Medulla oblongata (tissue), 1 donor: ENCODE data around the gene DHX9.
A peak's percentile ranks its signal among the peaks of the same experiment; 100 is the strongest.

Experiments used
- DNase-seq: peaks from one replicate; pipeline ENCODE4 v3.0.0-alpha.2; 2015; ENCODE audit errors: extremely low spot score

DHX9 gene

GRCh38 chr1:182841368-182841988, 2.3 kb downstream of the DHX9 start:
- peak; percentile 10 for DNase-seq

DNA sequence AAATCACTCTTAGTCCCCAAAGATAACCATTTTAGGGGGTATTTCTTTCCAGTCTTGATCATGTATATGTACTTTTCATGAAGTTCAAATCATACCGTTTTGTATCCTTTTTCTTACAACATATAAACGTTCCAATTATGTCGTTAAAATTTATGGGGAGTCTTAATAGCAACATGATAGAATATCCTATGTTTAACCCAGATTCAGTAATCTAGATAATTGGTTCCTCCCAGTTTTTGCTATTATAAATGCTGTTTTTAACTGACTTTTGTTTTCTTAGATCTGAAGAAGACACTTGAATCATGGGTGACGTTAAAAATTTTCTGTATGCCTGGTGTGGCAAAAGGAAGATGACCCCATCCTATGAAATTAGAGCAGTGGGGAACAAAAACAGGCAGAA, 3.1 kb downstream of the DHX9 start:
- no peak for DNase-seq

DNA sequence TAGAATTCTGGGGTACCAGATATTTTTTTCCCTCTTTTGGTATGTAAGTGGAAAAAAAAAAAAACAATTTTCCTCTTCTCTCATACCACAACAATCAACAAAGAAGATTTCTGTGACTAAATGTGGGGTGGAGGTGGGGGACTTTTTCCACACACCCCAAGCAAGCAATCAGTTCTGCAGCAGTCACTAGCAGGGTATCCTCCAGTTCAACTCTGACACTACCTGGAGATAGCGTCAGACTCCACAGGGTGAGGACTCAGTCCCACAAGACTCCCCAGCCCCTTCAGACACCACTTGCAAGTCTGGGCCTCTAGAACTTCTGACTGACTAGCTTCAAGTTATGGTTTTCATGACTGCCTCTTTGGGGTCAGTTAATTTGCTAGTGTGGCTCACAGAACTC, 6.2 kb downstream of the DHX9 start:
- DNase-seq: no peak

- no peak for DNase-seq
Observed at GRCh38 chr1:182845894-182846293, 6.7 kb downstream of the DHX9 start.

DNA sequence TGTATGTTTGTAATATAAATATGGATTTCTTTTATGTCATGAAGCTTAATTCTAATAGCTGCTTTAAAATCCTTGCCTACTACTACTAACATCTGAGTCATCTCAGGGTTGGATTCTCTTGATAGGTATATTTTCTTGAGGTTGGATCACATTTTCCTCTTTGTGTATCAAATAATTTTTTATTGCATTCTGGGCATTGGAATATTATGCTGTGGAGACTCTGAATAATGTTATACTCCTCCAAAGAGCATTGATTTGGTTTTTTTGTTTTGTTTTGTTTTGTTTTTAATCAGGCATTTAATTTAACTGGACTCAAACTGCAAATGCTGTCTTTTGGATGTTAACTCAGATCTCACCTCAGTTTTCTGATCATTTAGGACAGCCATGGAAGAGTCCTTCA, 8.0 kb downstream of the DHX9 start:
- no peak for DNase-seq

- DNase-seq: no peak
Observed at GRCh38 chr1:182848736-182849135, 9.6 kb downstream of the DHX9 start.

- DNase-seq: no peak
Observed at GRCh38 chr1:182850319-182850718, 11.2 kb downstream of the DHX9 start.

DNA sequence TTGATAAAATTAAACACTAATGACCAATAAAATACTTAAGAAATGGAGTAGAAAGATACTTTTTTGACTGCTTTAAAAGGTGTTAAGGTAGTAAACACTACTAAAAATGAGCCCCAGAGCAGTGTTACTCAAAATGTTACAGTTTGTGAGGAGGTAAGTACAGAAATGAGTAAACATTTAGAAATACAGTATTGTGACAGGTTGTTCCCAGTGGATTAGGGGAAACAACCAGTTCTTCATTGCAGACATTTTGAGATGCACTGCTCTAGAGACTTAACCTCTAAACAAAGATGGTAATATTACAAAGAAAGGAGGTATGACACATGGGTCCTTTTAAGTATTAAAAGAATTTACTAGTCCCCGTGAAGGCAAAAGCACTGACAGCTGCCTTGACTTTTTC, 12.7 kb downstream of the DHX9 start:
- DNase-seq: no peak

DNA sequence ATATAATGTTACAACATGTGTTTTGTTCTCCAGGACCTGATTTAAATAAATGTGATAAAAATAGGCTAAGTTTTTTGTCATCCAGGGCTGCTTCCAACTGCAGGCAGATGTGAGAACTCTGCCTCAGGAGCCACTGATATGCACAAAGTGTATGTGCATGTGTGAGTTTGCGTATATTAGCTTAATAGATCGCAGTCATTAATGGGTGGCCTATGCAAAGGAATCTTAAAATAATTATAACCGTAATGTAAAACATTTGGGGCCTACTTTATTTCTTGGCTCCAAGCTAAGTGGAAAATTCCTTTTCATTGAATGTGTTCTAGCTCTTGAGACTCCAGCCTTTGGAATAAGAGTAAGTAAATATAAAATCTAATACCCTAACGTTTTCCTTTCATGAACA, 16.8 kb downstream of the DHX9 start:
- DNase-seq: no peak

DNA sequence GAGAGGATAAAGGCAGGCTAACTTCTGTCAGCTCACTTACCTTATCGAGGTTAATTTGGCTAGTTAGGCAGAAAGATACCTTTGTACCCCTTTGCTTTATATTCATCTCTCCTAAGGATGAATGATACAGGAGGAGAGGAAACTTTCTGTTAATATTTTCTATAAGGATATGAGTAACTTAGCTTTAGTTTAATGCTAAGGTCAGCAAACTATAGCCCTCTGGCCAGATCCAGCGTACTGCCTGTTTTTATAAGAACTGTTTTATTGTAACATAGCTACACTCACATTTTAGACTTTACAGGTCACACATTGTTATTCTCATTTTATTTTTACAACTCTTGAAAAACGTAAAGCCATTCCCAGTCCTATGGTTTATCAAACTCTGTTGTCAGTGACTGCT, 18.1 kb downstream of the DHX9 start:
- DNase-seq: no peak

DNA sequence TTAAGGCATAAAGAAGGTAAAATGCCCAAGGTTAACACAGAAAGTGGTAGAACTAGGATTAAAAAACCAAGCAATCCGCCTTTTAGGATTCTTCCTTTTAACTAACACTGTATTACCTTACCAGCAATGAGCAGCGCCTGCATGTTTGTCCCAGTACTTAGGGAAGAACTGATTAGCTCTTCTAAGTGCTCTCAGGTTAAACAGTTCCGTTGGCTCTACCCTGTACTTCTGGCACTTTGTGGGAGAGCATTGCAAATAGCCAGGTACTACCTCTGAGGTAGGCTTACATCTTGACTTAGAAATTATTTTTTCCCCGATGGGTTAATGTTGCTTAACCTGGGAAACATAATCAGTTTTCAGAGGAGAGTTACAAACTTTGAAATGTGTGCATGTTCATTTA, 21.5 kb downstream of the DHX9 start:
- no peak for DNase-seq

GRCh38 chr1:182861994-182862393, 22.8 kb downstream of the DHX9 start:
- no peak for DNase-seq

- DNase-seq: no peak
Observed at GRCh38 chr1:182862827-182863226, 23.7 kb downstream of the DHX9 start.

- DNase-seq: no peak
Observed at GRCh38 chr1:182863940-182864339, 24.8 kb downstream of the DHX9 start.

DNA sequence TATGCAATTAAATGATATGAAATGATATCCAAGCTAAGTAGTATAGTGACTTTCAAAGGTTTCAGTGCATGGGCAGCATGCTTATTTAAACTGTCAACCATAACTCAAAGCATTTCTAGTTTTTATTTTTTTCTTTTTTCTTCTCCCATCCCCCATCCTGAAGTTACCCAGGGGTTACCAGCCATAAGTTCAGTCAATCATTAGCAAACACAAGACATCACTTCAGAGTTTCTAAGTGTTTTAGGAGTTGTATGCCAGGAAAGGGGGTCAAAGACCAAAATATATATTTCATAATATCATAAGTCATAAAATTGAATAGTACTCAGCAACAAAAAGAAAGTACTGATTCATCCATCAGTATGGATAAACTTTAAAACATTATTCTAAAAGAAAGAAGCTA, 28.7 kb downstream of the DHX9 start:
- DNase-seq: no peak

GRCh38 chr1:182869241-182869666, 30.1 kb downstream of the DHX9 start:
- no peak for DNase-seq

DNA sequence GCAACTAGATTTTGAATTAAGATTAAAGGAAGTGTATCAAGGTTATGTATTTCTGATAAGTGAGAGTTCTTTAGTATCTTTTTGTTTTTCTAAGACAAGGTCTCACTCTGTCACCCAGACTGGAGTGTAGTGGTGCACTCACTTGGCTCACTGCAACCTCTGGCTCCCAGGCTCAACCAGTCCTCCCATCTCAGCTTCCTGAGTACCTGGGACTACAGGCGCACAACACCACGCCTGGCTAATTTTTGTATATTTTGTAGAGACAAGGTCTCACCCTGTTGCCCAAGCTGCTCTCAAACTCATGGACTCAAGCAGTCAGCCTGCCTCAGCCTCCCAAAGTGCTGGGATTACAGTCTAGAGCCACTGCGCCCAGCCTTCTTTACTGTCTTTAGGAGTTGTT, 33.7 kb downstream of the DHX9 start:
- no peak for DNase-seq

- no peak for DNase-seq
Observed at GRCh38 chr1:182875889-182876288, 36.7 kb downstream of the DHX9 start.

- no peak for DNase-seq
Observed at GRCh38 chr1:182877331-182877730, 38.2 kb downstream of the DHX9 start.

- no peak for DNase-seq
Observed at GRCh38 chr1:182877842-182878241, 38.7 kb downstream of the DHX9 start.

DNA sequence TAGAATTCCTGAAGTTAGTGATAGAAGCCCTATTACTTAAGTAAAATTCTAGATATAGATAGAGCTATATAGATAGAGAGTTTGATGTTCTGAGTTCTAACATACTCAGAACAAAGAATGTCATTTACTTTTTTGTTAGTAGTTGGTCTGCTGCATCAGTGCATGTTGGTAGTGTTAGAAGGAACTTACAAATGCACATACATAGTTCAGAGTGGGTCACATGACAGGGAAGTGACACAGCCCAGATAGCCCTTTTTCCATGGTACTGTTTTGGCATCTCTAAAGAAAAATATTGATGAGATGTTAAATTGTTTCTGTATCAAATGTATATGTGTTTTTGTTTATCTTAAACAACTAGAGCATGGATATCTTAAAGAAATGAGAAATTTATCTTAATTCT, 45.7 kb downstream of the DHX9 start:
- DNase-seq: no peak

- no peak for DNase-seq
Observed at GRCh38 chr1:182885591-182885990, 46.4 kb downstream of the DHX9 start.

DNA sequence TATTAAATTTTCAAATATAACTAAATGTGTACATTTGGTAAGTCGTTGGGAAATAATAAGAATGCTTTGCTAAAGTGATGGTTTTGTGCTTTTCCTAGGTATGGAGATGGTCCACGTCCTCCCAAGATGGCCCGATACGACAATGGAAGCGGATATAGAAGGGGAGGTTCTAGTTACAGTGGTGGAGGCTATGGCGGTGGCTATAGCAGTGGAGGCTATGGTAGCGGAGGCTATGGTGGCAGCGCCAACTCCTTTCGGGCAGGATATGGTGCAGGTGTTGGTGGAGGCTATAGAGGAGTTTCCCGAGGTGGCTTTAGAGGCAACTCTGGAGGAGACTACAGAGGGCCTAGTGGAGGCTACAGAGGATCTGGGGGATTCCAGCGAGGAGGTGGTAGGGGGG, 47.8 kb downstream of the DHX9 start:
- DNase-seq: no peak

DNA sequence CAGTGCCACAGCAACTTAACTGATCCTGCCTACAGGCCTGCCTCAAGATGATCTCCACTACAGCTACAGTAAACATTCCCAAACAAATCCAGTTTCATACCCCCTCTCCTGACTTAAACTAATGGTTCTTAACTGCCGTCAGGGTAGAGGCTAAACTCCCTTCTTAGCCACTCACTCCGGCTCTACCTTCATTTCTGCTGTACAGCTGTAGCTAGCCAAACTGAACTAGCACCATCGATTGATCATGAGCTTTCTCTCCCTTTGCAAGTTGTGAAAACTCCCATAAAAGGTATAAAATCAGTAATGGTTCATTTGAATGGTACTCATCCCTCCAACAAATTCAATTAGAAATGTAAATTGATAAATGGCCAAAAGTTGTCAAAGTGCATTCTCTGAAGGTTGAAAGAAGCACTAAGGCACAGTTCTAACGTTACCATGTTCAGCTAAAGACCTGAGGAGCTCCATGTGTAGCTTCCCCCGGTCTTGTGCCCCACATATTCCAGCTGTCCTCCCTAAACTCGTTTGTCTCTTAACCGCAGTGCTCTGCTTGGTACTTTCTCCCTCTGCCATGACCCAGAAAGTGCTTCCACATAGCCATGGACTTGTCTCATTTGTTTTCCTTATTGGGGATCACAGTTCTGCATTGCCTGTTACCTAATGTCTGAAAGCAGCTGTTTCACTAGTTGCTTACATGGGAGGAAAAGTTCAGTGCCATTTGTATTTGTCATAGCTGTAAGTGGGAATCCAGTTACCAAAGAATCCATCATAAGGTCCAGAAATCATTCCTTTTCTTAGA, 49.8 kb downstream of the DHX9 start:
- no peak for DNase-seq
